Activated T-cell treated with anti-CD3 and anti-CD28 coated beads, Interleukin-2, amount 50 U/mL, for 24 hours (primary cell): ENCODE measurements around the gene PDE10A.
"Not testable (repeated sequence)": the region's sequence is repeated elsewhere in the genome, so short reads cannot be mapped to it uniquely, and the experiment has no call there.

ENCODE experiments used
- DNase-seq: peaks from one replicate; pipeline ENCODE4 v3.0.0-alpha.2; 2020
- H3K27ac Mint-ChIP-seq: 2 replicates; pipeline ENCODE4 v1.8.0; 2020; ENCODE audit warnings: mild to moderate bottlenecking, mixed read lengths
- H3K27me3 Mint-ChIP-seq: 2 replicates; pipeline ENCODE4 v1.8.0; 2020; ENCODE audit warnings: mixed read lengths
- H3K36me3 Mint-ChIP-seq: 2 replicates; pipeline ENCODE4 v1.8.0; 2020; ENCODE audit warnings: low read depth, mixed read lengths
- H3K4me1 Mint-ChIP-seq: 2 replicates; pipeline ENCODE4 v1.8.0; 2020; ENCODE audit warnings: low read depth, mixed read lengths
- H3K4me3 Mint-ChIP-seq: 2 replicates; pipeline ENCODE4 v1.8.0; 2020; ENCODE audit warnings: mild to moderate bottlenecking, moderate library complexity, mixed read lengths
- H3K9me3 Mint-ChIP-seq: 2 replicates; pipeline ENCODE4 v1.8.0; 2020; ENCODE audit warnings: mixed read lengths

The PDE10A gene

GRCh38 chr6:165606740-165607008, 56.4 kb downstream of the PDE10A start:
- no peak overlapping the region for H3K27ac Mint-ChIP-seq
- H3K9me3 Mint-ChIP-seq = no peaks in the 10 kb centered on the region
- H3K27me3 Mint-ChIP-seq = no peaks in the 10 kb centered on the region
- DNase-seq = no peak
- H3K36me3 Mint-ChIP-seq = no peaks in the 10 kb centered on the region
- H3K4me1 Mint-ChIP-seq = no peaks in the 10 kb centered on the region
- no peak overlapping the region for H3K4me3 Mint-ChIP-seq

GRCh38 chr6:165605901-165606739, 56.9 kb downstream of the PDE10A start:
- Mint-ChIP-seq H3K27ac (no peak overlapping the region), H3K27me3 (no peaks in the 10 kb centered on the region), H3K4me3 (no peak overlapping the region), H3K36me3 (no peaks in the 10 kb centered on the region), H3K4me1 (no peaks in the 10 kb centered on the region), H3K9me3 (no peaks in the 10 kb centered on the region)
- DNase-seq = no peak

- Mint-ChIP-seq H3K4me1 (no peaks in the 10 kb centered on the region), H3K4me3 (no peak overlapping the region), H3K27me3 (no peaks in the 10 kb centered on the region), H3K27ac (no peak overlapping the region), H3K36me3 (no peaks in the 10 kb centered on the region), H3K9me3 (no peaks in the 10 kb centered on the region)
- DNase-seq = no peak
Observed at GRCh38 chr6:165605182-165605875, 57.7 kb downstream of the PDE10A start.

GRCh38 chr6:165602291-165602690, 60.8 kb downstream of the PDE10A start:
- no peak for DNase-seq
- Mint-ChIP-seq H3K4me3 (no peak overlapping the region), H3K27me3 (no peaks in the 10 kb centered on the region), H3K9me3 (no peaks in the 10 kb centered on the region), H3K4me1 (no peaks in the 10 kb centered on the region), H3K36me3 (no peaks in the 10 kb centered on the region), H3K27ac (no peak overlapping the region)

- DNase-seq = no peak
- Mint-ChIP-seq H3K4me3 (no peak overlapping the region), H3K4me1 (no peaks in the 10 kb centered on the region), H3K36me3 (no peaks in the 10 kb centered on the region), H3K27ac (no peak overlapping the region), H3K9me3 (no peaks in the 10 kb centered on the region), H3K27me3 (no peaks in the 10 kb centered on the region)
Observed at GRCh38 chr6:165600606-165601005, 62.4 kb downstream of the PDE10A start.

- Mint-ChIP-seq H3K27ac (no peak overlapping the region), H3K36me3 (no peaks in the 10 kb centered on the region), H3K9me3 (no peaks in the 10 kb centered on the region), H3K27me3 (no peaks in the 10 kb centered on the region), H3K4me3 (no peak overlapping the region), H3K4me1 (no peaks in the 10 kb centered on the region)
- DNase-seq = no peak
Observed at GRCh38 chr6:165599596-165600487, 63.2 kb downstream of the PDE10A start.

GRCh38 chr6:165599121-165599520, 63.9 kb downstream of the PDE10A start:
- no peaks in the 10 kb centered on the region for H3K9me3 Mint-ChIP-seq
- DNase-seq = no peak
- no peaks in the 10 kb centered on the region for H3K4me1 Mint-ChIP-seq

GRCh38 chr6:165597821-165598220, 65.2 kb downstream of the PDE10A start:
- H3K4me1 Mint-ChIP-seq = no peaks in the 10 kb centered on the region
- no peaks in the 10 kb centered on the region for H3K36me3 Mint-ChIP-seq
- H3K4me3 Mint-ChIP-seq = no peak overlapping the region
- H3K9me3 Mint-ChIP-seq = no peaks in the 10 kb centered on the region
- no peak for DNase-seq
- H3K27ac Mint-ChIP-seq = no peak overlapping the region
- H3K27me3 Mint-ChIP-seq = no peaks in the 10 kb centered on the region

More at GRCh38 chr6:165599121-165599520, 63.9 kb downstream of the PDE10A start:
- Mint-ChIP-seq H3K27me3 (no peaks in the 10 kb centered on the region), H3K4me3 (no peak overlapping the region), H3K36me3 (no peaks in the 10 kb centered on the region), H3K27ac (no peak overlapping the region)

GRCh38 chr6:165594584-165595333, 68.3 kb downstream of the PDE10A start:
- no peak for DNase-seq
- no peaks in the 10 kb centered on the region for H3K27me3 Mint-ChIP-seq

GRCh38 chr6:165592947-165593346, 70.1 kb downstream of the PDE10A start:
- H3K27ac Mint-ChIP-seq, H3K36me3 Mint-ChIP-seq, DNase-seq, H3K9me3 Mint-ChIP-seq, H3K4me3 Mint-ChIP-seq, H3K27me3 Mint-ChIP-seq, H3K4me1 Mint-ChIP-seq: not testable (repeated sequence)

More at GRCh38 chr6:165594584-165595333, 68.3 kb downstream of the PDE10A start:
- no peaks in the 10 kb centered on the region for H3K4me1 Mint-ChIP-seq
- no peaks in the 10 kb centered on the region for H3K36me3 Mint-ChIP-seq
- no peak overlapping the region for H3K27ac Mint-ChIP-seq
- peaks cover 3% of the 10 kb centered on the region for H3K9me3 Mint-ChIP-seq
- no peak overlapping the region for H3K4me3 Mint-ChIP-seq

- no peak overlapping the region for H3K27ac Mint-ChIP-seq
- no peak for DNase-seq
- H3K36me3 Mint-ChIP-seq = no peaks in the 10 kb centered on the region
- H3K27me3 Mint-ChIP-seq = no peaks in the 10 kb centered on the region
- peaks cover 6% of the 10 kb centered on the region for H3K9me3 Mint-ChIP-seq
- no peaks in the 10 kb centered on the region for H3K4me1 Mint-ChIP-seq
- no peak overlapping the region for H3K4me3 Mint-ChIP-seq
Observed at GRCh38 chr6:165588515-165588914, 74.5 kb downstream of the PDE10A start.

GRCh38 chr6:165587206-165587605, 75.8 kb downstream of the PDE10A start:
- H3K4me1 Mint-ChIP-seq = no peaks in the 10 kb centered on the region
- DNase-seq = no peak
- no peak overlapping the region for H3K4me3 Mint-ChIP-seq
- peaks cover 6% of the 10 kb centered on the region for H3K9me3 Mint-ChIP-seq
- no peaks in the 10 kb centered on the region for H3K27me3 Mint-ChIP-seq
- no peak overlapping the region for H3K27ac Mint-ChIP-seq
- no peaks in the 10 kb centered on the region for H3K36me3 Mint-ChIP-seq

- H3K27me3 Mint-ChIP-seq = no peaks in the 10 kb centered on the region
- peaks cover 6% of the 10 kb centered on the region for H3K9me3 Mint-ChIP-seq
- H3K4me3 Mint-ChIP-seq = no peak overlapping the region
- no peaks in the 10 kb centered on the region for H3K36me3 Mint-ChIP-seq
- H3K27ac Mint-ChIP-seq = no peak overlapping the region
- no peaks in the 10 kb centered on the region for H3K4me1 Mint-ChIP-seq
- no peak for DNase-seq
Observed at GRCh38 chr6:165586706-165587105, 76.3 kb downstream of the PDE10A start.

GRCh38 chr6:165585060-165585459, 78.0 kb downstream of the PDE10A start:
- peaks cover 3% of the 10 kb centered on the region for H3K9me3 Mint-ChIP-seq
- DNase-seq = no peak
- no peak overlapping the region for H3K27ac Mint-ChIP-seq
- no peaks in the 10 kb centered on the region for H3K36me3 Mint-ChIP-seq
- no peak overlapping the region for H3K4me3 Mint-ChIP-seq
- H3K4me1 Mint-ChIP-seq = no peaks in the 10 kb centered on the region
- no peaks in the 10 kb centered on the region for H3K27me3 Mint-ChIP-seq
